Stimulated activated naive CD8-positive, alpha-beta T cell treated with anti-CD3 and anti-CD28 coated beads, Interleukin-15, Interleukin-2, amounts not matched to agents 100 ng/mL and 50 ng/mL, for 24 hours (primary cell): ENCODE measurements around the gene ARSI.

Experiments used
- H3K27ac Mint-ChIP-seq: one replicate; pipeline ENCODE4 v1.8.0; 2021; ENCODE audit warnings: mild to moderate bottlenecking, mixed read lengths
- H3K27me3 Mint-ChIP-seq: one replicate; pipeline ENCODE4 v1.8.0; 2021; ENCODE audit warnings: mixed read lengths
- H3K36me3 Mint-ChIP-seq: one replicate; pipeline ENCODE4 v1.8.0; 2021; ENCODE audit warnings: low read depth, mixed read lengths
- H3K4me1 Mint-ChIP-seq: one replicate; pipeline ENCODE4 v1.8.0; 2021; ENCODE audit warnings: low read depth, mixed read lengths
- H3K4me3 Mint-ChIP-seq: one replicate; pipeline ENCODE4 v1.8.0; 2021; ENCODE audit warnings: mild to moderate bottlenecking, mixed read lengths
- H3K9me3 Mint-ChIP-seq: one replicate; pipeline ENCODE4 v1.8.0; 2021; ENCODE audit warnings: mixed read lengths

The ARSI gene

GRCh38 chr5:150338546-150338945, 35.8 kb upstream of the ARSI start:
- Mint-ChIP-seq H3K27me3 (no peaks in the 10 kb centered on the region), H3K9me3 (no peaks in the 10 kb centered on the region), H3K4me3 (no peak overlapping the region), H3K27ac (no peak overlapping the region), H3K4me1 (peaks cover 11% of the 10 kb centered on the region), H3K36me3 (no peaks in the 10 kb centered on the region)

GRCh38 chr5:150335778-150336177, 33.1 kb upstream of the ARSI start:
- Mint-ChIP-seq H3K27ac (no peak overlapping the region), H3K9me3 (no peaks in the 10 kb centered on the region), H3K27me3 (no peaks in the 10 kb centered on the region), H3K36me3 (no peaks in the 10 kb centered on the region), H3K4me3 (no peak overlapping the region), H3K4me1 (peaks cover 3% of the 10 kb centered on the region)

GRCh38 chr5:150333400-150333799, 30.7 kb upstream of the ARSI start:
- no peaks in the 10 kb centered on the region for H3K27me3 Mint-ChIP-seq
- H3K4me3 Mint-ChIP-seq: no peak overlapping the region
- no peaks in the 10 kb centered on the region for H3K36me3 Mint-ChIP-seq
- H3K9me3 Mint-ChIP-seq: no peaks in the 10 kb centered on the region
- no peaks in the 10 kb centered on the region for H3K4me1 Mint-ChIP-seq
- H3K27ac Mint-ChIP-seq: no peak overlapping the region

DNA sequence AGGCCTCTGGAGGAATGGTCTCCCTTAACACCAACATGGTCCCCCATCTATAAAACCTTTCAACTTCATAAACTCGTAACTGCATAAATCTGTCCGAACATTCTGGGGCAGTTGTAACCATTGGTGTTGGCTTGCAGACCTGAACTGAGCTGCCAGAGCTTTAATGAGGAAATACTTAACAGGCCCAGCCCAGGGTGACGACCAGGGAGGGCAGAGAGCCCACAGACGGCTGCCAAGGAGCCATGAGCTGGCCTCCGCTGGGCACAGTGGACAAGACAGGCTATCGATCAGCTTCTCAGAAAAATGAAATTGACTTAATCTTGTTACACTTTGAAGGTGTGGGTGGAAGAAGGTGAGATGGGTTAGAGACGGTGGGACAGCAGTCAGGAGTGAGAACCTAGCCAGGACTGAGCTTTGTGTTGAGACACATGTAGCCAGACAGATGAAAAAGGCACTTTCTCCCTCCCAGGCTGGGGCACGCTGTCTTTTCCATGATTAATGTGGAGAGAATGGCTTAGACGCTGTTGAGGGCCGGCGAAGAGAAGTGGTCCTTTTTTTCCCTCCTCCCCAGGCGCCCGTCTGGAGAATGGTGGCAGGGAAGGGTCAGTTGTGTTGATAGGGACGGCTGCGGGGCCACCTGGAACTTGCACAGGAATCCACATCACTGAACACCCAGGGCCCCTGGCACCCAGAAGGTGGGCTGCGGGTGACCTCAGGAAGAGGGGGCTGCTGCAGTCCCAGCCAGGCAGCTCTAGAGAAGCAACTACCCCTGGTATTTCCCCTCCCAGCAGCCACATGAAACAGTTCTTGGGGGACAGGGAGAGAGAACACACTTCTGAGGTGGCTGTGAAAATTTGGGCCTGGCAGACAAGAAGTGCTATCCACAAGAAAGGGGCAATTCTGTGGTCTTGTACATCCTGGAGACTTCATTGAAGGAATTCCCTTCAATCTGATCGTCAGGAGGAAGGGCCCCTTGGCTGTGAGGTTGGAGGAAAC, 27.5 kb upstream of the ARSI start:
- Mint-ChIP-seq H3K9me3 (no peaks in the 10 kb centered on the region), H3K4me1 (no peaks in the 10 kb centered on the region), H3K36me3 (no peaks in the 10 kb centered on the region), H3K27me3 (no peaks in the 10 kb centered on the region), H3K4me3 (no peak overlapping the region), H3K27ac (no peak overlapping the region)

DNA sequence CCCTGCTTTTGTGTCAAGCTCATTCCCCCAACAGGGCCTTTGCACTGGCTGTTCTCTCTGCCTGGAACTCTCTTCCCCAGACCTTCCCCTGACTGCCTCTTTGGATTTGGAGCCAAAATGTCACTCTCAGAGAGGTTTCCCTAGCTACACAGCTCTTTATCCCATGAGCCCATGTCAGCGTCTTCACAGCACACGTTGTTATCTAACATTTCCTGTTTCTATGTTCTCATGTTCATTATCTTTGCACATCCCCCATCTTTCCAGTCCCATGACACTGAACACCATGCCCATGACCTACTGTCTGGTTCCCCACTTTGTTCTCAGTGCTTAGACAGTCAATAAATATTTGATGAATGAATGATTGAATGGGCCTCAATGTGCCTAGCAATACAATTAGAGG, 26.3 kb upstream of the ARSI start:
- no peak overlapping the region for H3K4me3 Mint-ChIP-seq
- H3K9me3 Mint-ChIP-seq: no peaks in the 10 kb centered on the region
- no peaks in the 10 kb centered on the region for H3K36me3 Mint-ChIP-seq
- no peaks in the 10 kb centered on the region for H3K4me1 Mint-ChIP-seq
- H3K27me3 Mint-ChIP-seq: no peaks in the 10 kb centered on the region
- H3K27ac Mint-ChIP-seq: no peak overlapping the region

GRCh38 chr5:150328515-150328914, 25.8 kb upstream of the ARSI start:
- Mint-ChIP-seq H3K27ac (no peak overlapping the region), H3K9me3 (no peaks in the 10 kb centered on the region), H3K4me3 (no peak overlapping the region), H3K36me3 (no peaks in the 10 kb centered on the region), H3K4me1 (no peaks in the 10 kb centered on the region), H3K27me3 (no peaks in the 10 kb centered on the region)

- no peaks in the 10 kb centered on the region for H3K36me3 Mint-ChIP-seq
- no peak overlapping the region for H3K27ac Mint-ChIP-seq
- H3K4me3 Mint-ChIP-seq: no peak overlapping the region
- H3K27me3 Mint-ChIP-seq: no peaks in the 10 kb centered on the region
- H3K9me3 Mint-ChIP-seq: no peaks in the 10 kb centered on the region
- H3K4me1 Mint-ChIP-seq: no peaks in the 10 kb centered on the region
Observed at GRCh38 chr5:150327139-150327538, 24.4 kb upstream of the ARSI start.

GRCh38 chr5:150326707-150327106, 24.0 kb upstream of the ARSI start:
- Mint-ChIP-seq H3K27me3 (no peaks in the 10 kb centered on the region), H3K27ac (no peak overlapping the region), H3K4me1 (no peaks in the 10 kb centered on the region), H3K9me3 (peaks cover under 1% of the 10 kb centered on the region), H3K36me3 (no peaks in the 10 kb centered on the region), H3K4me3 (no peak overlapping the region)

GRCh38 chr5:150325426-150325825, 22.7 kb upstream of the ARSI start:
- no peaks in the 10 kb centered on the region for H3K36me3 Mint-ChIP-seq
- no peak overlapping the region for H3K27ac Mint-ChIP-seq

GRCh38 chr5:150323819-150324218, 21.1 kb upstream of the ARSI start:
- H3K4me3 Mint-ChIP-seq: no peak overlapping the region

More at GRCh38 chr5:150325426-150325825, 22.7 kb upstream of the ARSI start:
- no peaks in the 10 kb centered on the region for H3K4me1 Mint-ChIP-seq
- H3K4me3 Mint-ChIP-seq: no peak overlapping the region
- peaks cover 4% of the 10 kb centered on the region for H3K9me3 Mint-ChIP-seq
- H3K27me3 Mint-ChIP-seq: no peaks in the 10 kb centered on the region

GRCh38 chr5:150323092-150323491, 20.4 kb upstream of the ARSI start:
- Mint-ChIP-seq H3K36me3 (no peaks in the 10 kb centered on the region), H3K27ac (no peak overlapping the region), H3K4me3 (no peak overlapping the region), H3K4me1 (no peaks in the 10 kb centered on the region), H3K9me3 (peaks cover 4% of the 10 kb centered on the region), H3K27me3 (no peaks in the 10 kb centered on the region)

More at GRCh38 chr5:150323819-150324218, 21.1 kb upstream of the ARSI start:
- no peak overlapping the region for H3K27ac Mint-ChIP-seq
- peaks cover 4% of the 10 kb centered on the region for H3K9me3 Mint-ChIP-seq
- H3K27me3 Mint-ChIP-seq: no peaks in the 10 kb centered on the region
- no peaks in the 10 kb centered on the region for H3K36me3 Mint-ChIP-seq
- no peaks in the 10 kb centered on the region for H3K4me1 Mint-ChIP-seq

DNA sequence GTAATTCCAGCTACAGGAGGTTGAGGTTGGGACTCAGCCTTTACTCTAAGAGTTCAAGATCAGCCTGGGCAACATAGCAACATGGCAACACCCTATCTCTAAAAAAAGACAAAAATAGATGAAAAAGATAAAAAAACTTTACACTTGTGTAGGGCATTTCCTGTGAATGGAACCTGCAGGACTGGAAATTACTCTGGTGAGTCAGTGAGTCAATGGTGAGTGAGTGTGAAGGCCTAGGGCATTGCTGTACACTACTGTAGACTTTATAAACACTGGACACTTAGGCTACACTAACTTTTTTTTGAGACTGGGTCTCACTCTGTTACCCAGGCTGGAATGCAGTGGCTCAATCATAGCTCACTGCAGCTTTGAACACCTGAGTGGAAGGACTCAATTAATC, 19.5 kb upstream of the ARSI start:
- Mint-ChIP-seq H3K9me3 (peaks cover 4% of the 10 kb centered on the region), H3K27ac (no peak overlapping the region), H3K36me3 (no peaks in the 10 kb centered on the region), H3K27me3 (no peaks in the 10 kb centered on the region), H3K4me3 (no peak overlapping the region), H3K4me1 (peaks cover 3% of the 10 kb centered on the region)

GRCh38 chr5:150321784-150322183, 19.1 kb upstream of the ARSI start:
- Mint-ChIP-seq H3K4me3 (no peak overlapping the region), H3K4me1 (peaks cover 3% of the 10 kb centered on the region), H3K9me3 (peaks cover 4% of the 10 kb centered on the region), H3K27ac (no peak overlapping the region), H3K36me3 (no peaks in the 10 kb centered on the region), H3K27me3 (no peaks in the 10 kb centered on the region)

- Mint-ChIP-seq H3K27ac (no peak overlapping the region), H3K4me3 (no peak overlapping the region), H3K27me3 (no peaks in the 10 kb centered on the region), H3K4me1 (peaks cover 3% of the 10 kb centered on the region), H3K9me3 (peaks cover 4% of the 10 kb centered on the region), H3K36me3 (no peaks in the 10 kb centered on the region)
Observed at GRCh38 chr5:150321211-150321610, 18.5 kb upstream of the ARSI start.

- Mint-ChIP-seq H3K27me3 (no peaks in the 10 kb centered on the region), H3K36me3 (no peaks in the 10 kb centered on the region), H3K4me3 (no peak overlapping the region), H3K27ac (no peak overlapping the region), H3K9me3 (peaks cover 4% of the 10 kb centered on the region), H3K4me1 (peaks cover 3% of the 10 kb centered on the region)
Observed at GRCh38 chr5:150320044-150320613, 17.4 kb upstream of the ARSI start.
